ENCODE results near the gene NCAPG2. TPM values are rescaled to one million over a fixed set of nuclear protein-coding genes. Genes with fewer than 3 reads are reported as not detected.

NCAPG2 gene
- total RNA-seq, 1 experiment from 2014 or later: 27.4 TPM

DNA sequence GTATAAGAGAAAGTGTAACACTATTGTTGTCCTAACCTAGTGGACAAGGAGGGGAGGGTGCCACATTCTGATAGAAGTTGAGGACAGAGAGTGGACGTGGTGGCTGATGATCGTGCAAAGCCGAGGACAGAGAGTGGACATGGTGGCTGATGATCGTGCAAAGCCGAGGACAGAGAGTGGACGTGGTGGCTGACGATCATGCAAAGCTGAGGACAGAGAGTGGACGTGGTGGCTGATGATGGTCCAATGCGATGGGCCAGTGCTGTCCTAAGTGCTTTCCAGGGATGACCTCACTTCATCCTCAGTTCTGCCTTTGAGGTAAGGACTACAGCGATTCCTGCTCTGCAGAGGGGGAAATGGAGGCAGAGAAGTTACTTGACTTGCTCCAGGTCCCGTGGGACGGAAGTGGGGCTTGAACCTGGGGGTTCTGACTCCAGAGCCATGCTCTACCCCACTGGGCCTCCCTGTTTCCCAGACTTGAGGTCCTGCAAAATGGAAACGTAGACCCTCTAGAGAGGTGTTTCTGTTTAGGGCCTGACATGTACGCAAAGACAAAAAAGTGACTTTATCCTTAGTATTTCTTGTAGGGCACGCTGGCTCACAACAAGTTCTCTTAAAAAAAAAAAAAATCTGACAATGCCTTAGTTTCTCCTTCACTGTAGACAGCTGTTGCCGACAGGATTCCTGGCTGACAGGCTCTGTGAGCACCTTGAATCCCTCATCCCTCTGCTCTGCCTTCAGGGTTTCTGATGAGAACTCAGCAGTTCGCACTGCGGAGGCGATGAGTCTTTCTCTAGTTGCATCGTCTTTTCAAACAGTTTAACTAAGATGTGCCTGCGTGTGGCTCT, 20.3 kb upstream of the NCAPG2 start:
- DNase-seq (ENCODE audit: unreplicated experiment): no peak
- H3K27me3 Mint-ChIP-seq (ENCODE audit: insufficient read depth, unreplicated experiment): no peaks in the 10 kb centered on the region
- no peaks in the 10 kb centered on the region for H3K9me3 Mint-ChIP-seq (ENCODE audit: unreplicated experiment)
- BruUV-seq (replicated peaks): no TSS peak
- peaks cover 12% of the 10 kb centered on the region for H3K36me3 Mint-ChIP-seq (ENCODE audit: insufficient read depth, unreplicated experiment)
- no peak overlapping the region for H3K27ac Mint-ChIP-seq (ENCODE audit: low read depth, unreplicated experiment)
- intact Hi-C loops (cut with micrococcal nuclease): no loop called here
- CTCF ChIA-PET: no interaction called here
- H3K4me1 Mint-ChIP-seq (ENCODE audit: insufficient read depth, unreplicated experiment): no peaks in the 10 kb centered on the region
- TF ChIP-seq, protein P1, sequence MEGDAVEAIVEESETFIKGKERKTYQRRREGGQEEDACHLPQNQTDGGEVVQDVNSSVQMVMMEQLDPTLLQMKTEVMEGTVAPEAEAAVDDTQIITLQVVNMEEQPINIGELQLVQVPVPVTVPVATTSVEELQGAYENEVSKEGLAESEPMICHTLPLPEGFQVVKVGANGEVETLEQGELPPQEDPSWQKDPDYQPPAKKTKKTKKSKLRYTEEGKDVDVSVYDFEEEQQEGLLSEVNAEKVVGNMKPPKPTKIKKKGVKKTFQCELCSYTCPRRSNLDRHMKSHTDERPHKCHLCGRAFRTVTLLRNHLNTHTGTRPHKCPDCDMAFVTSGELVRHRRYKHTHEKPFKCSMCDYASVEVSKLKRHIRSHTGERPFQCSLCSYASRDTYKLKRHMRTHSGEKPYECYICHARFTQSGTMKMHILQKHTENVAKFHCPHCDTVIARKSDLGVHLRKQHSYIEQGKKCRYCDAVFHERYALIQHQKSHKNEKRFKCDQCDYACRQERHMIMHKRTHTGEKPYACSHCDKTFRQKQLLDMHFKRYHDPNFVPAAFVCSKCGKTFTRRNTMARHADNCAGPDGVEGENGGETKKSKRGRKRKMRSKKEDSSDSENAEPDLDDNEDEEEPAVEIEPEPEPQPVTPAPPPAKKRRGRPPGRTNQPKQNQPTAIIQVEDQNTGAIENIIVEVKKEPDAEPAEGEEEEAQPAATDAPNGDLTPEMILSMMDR (IDR thresholded peaks at IDR 0.05; ENCODE audit: unreplicated experiment): no peak
- no peak overlapping the region for H3K4me3 Mint-ChIP-seq (ENCODE audit: unreplicated experiment)
- POLR2A ChIA-PET: interaction anchor here (0.9 kb wide), 1 partner anchor 39 kb away, joined by 3 read pairs; no protein-coding TSS in a partner anchor

DNA sequence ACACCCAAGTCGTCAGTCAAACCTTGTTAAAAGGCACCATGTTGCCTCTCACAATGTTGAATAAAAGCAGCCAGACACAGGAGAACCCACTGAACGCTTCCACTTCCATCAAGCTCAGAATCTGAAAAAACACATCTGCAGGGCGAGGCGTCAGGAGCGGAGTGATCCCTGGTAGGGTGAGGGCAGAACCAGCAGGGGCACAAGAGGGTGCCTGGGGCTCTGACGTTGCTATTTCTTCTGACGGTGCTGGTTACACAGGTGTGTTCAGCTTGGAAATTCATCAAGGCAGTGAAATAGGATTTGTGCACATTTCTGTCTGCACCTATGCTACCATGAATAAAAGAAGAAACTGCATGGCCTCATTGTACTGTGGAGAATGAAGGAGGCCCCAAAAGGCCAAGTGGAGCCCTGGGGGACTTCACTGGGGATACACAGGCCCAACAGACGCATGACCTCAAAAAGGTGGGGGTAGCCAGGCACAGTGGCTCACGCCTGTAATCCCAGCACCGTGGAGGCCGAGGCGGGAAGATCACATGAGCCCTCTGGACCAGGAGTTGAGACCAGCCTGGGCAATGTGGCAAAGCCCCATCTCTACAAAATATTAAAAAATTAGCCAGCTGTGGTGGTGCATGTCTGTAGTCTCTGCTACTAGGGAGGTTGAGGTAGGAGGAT, 19.2 kb upstream of the NCAPG2 start:
- Mint-ChIP-seq H3K27ac (ENCODE audit: low read depth, unreplicated experiment) (no peak overlapping the region), H3K27me3 (ENCODE audit: insufficient read depth, unreplicated experiment) (peaks cover 4% of the 10 kb centered on the region), H3K36me3 (ENCODE audit: insufficient read depth, unreplicated experiment) (peaks cover 4% of the 10 kb centered on the region), H3K4me1 (ENCODE audit: insufficient read depth, unreplicated experiment) (no peaks in the 10 kb centered on the region), H3K4me3 (ENCODE audit: unreplicated experiment) (no peak overlapping the region), H3K9me3 (ENCODE audit: unreplicated experiment) (no peaks in the 10 kb centered on the region)
- TF ChIP-seq, protein P1 (IDR thresholded peaks at IDR 0.05; ENCODE audit: unreplicated experiment): no peak
- ChIA-PET CTCF (interaction anchor here (1.3 kb wide), 1 partner anchor 19 kb away, joined by 4 read pairs; the partner anchor contains the start of gene NCAPG2), POLR2A (no interaction called here)
- DNase-seq (ENCODE audit: unreplicated experiment): no peak
- no TSS peak for BruUV-seq (replicated peaks)
- intact Hi-C loops (cut with micrococcal nuclease): no loop called here

DNA sequence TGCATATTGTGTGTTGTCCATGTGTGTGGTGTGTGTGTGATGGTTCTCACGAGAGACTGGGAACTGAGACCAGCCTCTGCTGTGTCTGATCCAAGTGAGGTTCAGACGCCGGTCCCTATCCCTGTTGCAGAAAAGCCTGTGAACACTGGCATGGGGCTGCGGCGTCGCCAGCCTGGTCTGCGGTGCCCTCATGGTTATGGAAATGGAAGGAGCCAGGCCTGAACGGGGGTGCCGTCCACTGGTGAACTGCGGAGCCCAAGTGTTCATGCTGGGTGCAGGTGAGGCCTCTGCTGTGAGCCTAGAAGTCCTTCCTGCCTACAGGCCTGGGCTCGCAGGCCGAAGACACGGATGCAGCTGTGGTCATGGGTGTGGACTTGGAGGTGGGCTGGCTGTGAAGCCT, 18.7 kb upstream of the NCAPG2 start:
- Mint-ChIP-seq H3K27me3 (ENCODE audit: insufficient read depth, unreplicated experiment) (peaks cover 10% of the 10 kb centered on the region), H3K4me3 (ENCODE audit: unreplicated experiment) (no peak overlapping the region), H3K9me3 (ENCODE audit: unreplicated experiment) (no peaks in the 10 kb centered on the region), H3K36me3 (ENCODE audit: insufficient read depth, unreplicated experiment) (peaks cover 4% of the 10 kb centered on the region), H3K4me1 (ENCODE audit: insufficient read depth, unreplicated experiment) (no peaks in the 10 kb centered on the region), H3K27ac (ENCODE audit: low read depth, unreplicated experiment) (no peak overlapping the region)
- CTCF ChIA-PET: interaction anchor here (1.3 kb wide), 1 partner anchor 18 kb away, joined by 4 read pairs; the partner anchor contains the start of gene NCAPG2
- intact Hi-C loops (cut with micrococcal nuclease): no loop called here
- TF ChIP-seq, protein P1 (IDR thresholded peaks at IDR 0.05; ENCODE audit: unreplicated experiment): no peak
- DNase-seq (ENCODE audit: unreplicated experiment): no peak
- no TSS peak for BruUV-seq (replicated peaks)
- POLR2A ChIA-PET: interaction anchor here (0.9 kb wide), 1 partner anchor 9 kb away, joined by 5 read pairs; no protein-coding TSS in a partner anchor

DNA sequence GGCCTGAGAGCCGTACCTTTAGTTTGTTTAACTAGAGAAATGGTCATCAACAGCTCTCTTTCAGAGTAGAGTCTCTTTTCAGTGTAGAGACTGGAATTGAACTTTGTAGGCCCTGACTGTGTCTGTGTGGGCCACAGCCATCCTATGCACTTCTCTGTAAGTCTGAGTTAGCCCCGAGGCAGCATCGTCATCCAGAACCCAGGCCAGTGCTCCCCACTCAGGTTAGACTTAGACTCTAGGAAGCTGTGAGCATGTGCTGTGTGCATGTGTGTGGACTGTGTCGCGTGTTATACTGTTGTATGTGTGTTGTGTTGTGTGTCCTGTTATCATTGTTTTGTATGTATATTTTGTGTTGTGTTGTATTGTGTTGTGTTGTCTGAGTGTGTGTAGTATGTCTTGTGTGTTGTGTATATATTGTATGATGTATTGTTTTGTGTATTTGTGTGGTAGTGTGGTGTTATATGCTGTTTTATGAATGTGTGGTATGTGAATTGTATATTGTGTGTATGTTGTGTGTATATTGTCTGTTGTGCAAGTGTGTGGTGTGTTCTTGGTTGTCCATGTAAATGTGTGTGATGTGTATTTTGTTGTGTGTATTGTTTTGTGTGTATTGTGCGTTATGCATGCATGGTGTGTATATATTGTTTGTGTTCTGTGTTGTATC, 18.1 kb upstream of the NCAPG2 start:
- no peaks in the 10 kb centered on the region for H3K9me3 Mint-ChIP-seq (ENCODE audit: unreplicated experiment)
- H3K4me3 Mint-ChIP-seq (ENCODE audit: unreplicated experiment): no peak overlapping the region
- POLR2A ChIA-PET: interaction anchor here (0.9 to 1.5 kb wide), 2 partner anchors 9 to 17 kb away, joined by 3 to 5 read pairs; no protein-coding TSS in a partner anchor
- H3K4me1 Mint-ChIP-seq (ENCODE audit: insufficient read depth, unreplicated experiment): no peaks in the 10 kb centered on the region
- CTCF ChIA-PET: interaction anchor here (0.6 to 1.3 kb wide), 3 partner anchors 18 to 500 kb away, joined by 3 to 4 read pairs (median 3); partner anchors contain the start of gene NCAPG2
- intact Hi-C loops (cut with micrococcal nuclease): no loop called here
- no peak overlapping the region for H3K27ac Mint-ChIP-seq (ENCODE audit: low read depth, unreplicated experiment)
- DNase-seq (ENCODE audit: unreplicated experiment): no peak
- TF ChIP-seq, protein P1 (IDR thresholded peaks at IDR 0.05; ENCODE audit: unreplicated experiment): no peak
- H3K27me3 Mint-ChIP-seq (ENCODE audit: insufficient read depth, unreplicated experiment): peaks cover 15% of the 10 kb centered on the region
- BruUV-seq (replicated peaks): no TSS peak
- peaks cover 4% of the 10 kb centered on the region for H3K36me3 Mint-ChIP-seq (ENCODE audit: insufficient read depth, unreplicated experiment)

Data from MCF 10A (cell line).